BLaER1 (cell line): ENCODE measurements around the gene CYGB.

Source experiments
- H3K27ac ChIP-seq: shearing (Covaris generic); formaldehyde crosslinking; 2 replicates; pipeline ENCODE4 v1.8.1; 2022
- H3K27me3 ChIP-seq: shearing (Covaris generic); formaldehyde crosslinking; 2 replicates; pipeline ENCODE4 v1.8.1; 2022
- H3K36me3 ChIP-seq: shearing (Covaris generic); formaldehyde crosslinking; 2 replicates; pipeline ENCODE4 v1.8.1; 2022
- H3K4me1 ChIP-seq: shearing (Covaris generic); formaldehyde crosslinking; 2 replicates; pipeline ENCODE4 v1.8.1; 2022
- H3K4me2 ChIP-seq: shearing (Covaris generic); formaldehyde crosslinking; 2 replicates; pipeline ENCODE4 v1.8.1; 2022
- H3K4me3 ChIP-seq: shearing (Covaris generic); formaldehyde crosslinking; 2 replicates; pipeline ENCODE4 v1.8.1; 2022
- H3K9ac ChIP-seq: shearing (Covaris generic); formaldehyde crosslinking; 2 replicates; pipeline ENCODE4 v1.8.1; 2022
- H3K9me3 ChIP-seq: shearing (Covaris generic); formaldehyde crosslinking; 2 replicates; pipeline ENCODE4 v1.8.1; 2022
- H4K20me1 ChIP-seq: shearing (Covaris generic); formaldehyde crosslinking; 2 replicates; pipeline ENCODE4 v1.8.1; 2022
- Cebpa-rat ChIP-seq: shearing (Covaris generic); IDR thresholded peaks from 2 replicates; pipeline ENCODE4 v1.8.1; 2022

Gene CYGB

GRCh38 chr17:76491271-76492122 lies 46.0 kb downstream of the CYGB start:
- H3K9me3 ChIP-seq, result no peaks in the 10 kb centered on the region
- H3K4me1 ChIP-seq, result peaks cover 81% of the 10 kb centered on the region
- peaks cover 16% of the 10 kb centered on the region for H3K36me3 ChIP-seq
- H3K27me3 ChIP-seq, result no peaks in the 10 kb centered on the region
- H3K27ac ChIP-seq, result peak overlapping the region; percentile 94
- H3K9ac ChIP-seq, result peak overlapping the region; percentile 80
- H3K4me2 ChIP-seq, result peak overlapping the region; percentile 100
- H3K4me3 ChIP-seq, result peak overlapping the region; percentile 63
- TF ChIP-seq Cebpa-rat, result no peak
- H4K20me1 ChIP-seq, result peaks cover 24% of the 10 kb centered on the region; the same call in 1 of the 2 replicates

GRCh38 chr17:76490112-76490710 lies 47.3 kb downstream of the CYGB start:
- no peaks in the 10 kb centered on the region for H3K27me3 ChIP-seq
- H3K9me3 ChIP-seq, result no peaks in the 10 kb centered on the region
- H3K4me2 ChIP-seq, result peak overlapping the region; percentile 100
- TF ChIP-seq Cebpa-rat, result no peak
- peaks cover 21% of the 10 kb centered on the region for H3K36me3 ChIP-seq
- H4K20me1 ChIP-seq, result peaks cover 11% of the 10 kb centered on the region; the same call in 1 of the 2 replicates
- H3K9ac ChIP-seq, result peak overlapping the region; percentile 80
- H3K4me3 ChIP-seq, result peak overlapping the region; percentile 12; the same call in 1 of the 2 replicates
- H3K27ac ChIP-seq, result peak overlapping the region; percentile 94
- peaks cover 81% of the 10 kb centered on the region for H3K4me1 ChIP-seq

GRCh38 chr17:76487451-76488192 lies 49.9 kb downstream of the CYGB start:
- peaks cover 21% of the 10 kb centered on the region for H3K36me3 ChIP-seq
- 0 out of 2 replicates have a peak, but pooled peaks cover 4% of the 10 kb centered on the region for H4K20me1 ChIP-seq
- H3K27ac ChIP-seq, result no peak overlapping the region
- TF ChIP-seq Cebpa-rat, result no peak
- peaks cover 81% of the 10 kb centered on the region for H3K4me1 ChIP-seq
- H3K27me3 ChIP-seq, result no peaks in the 10 kb centered on the region
- H3K9me3 ChIP-seq, result no peaks in the 10 kb centered on the region
- no peak overlapping the region for H3K4me2 ChIP-seq
- H3K9ac ChIP-seq, result no peak overlapping the region
- no peak overlapping the region for H3K4me3 ChIP-seq

- Histone ChIP-seq H3K27ac (peak overlapping the region; percentile 40), H3K36me3 (peaks cover 21% of the 10 kb centered on the region), H3K9ac (peak overlapping the region; percentile 66; the same call in 1 of the 2 replicates), H3K4me2 (peak overlapping the region; percentile 95), H3K27me3 (no peaks in the 10 kb centered on the region), H4K20me1 (no peaks in the 10 kb centered on the region), H3K4me1 (peaks cover 81% of the 10 kb centered on the region), H3K9me3 (no peaks in the 10 kb centered on the region), H3K4me3 (no peak overlapping the region)
- no peak for TF ChIP-seq Cebpa-rat
These were observed 51.9 kb downstream of the CYGB start for GRCh38 chr17:76485569-76485968.

- peaks cover 21% of the 10 kb centered on the region for H3K36me3 ChIP-seq
- H3K9ac ChIP-seq, result no peak overlapping the region
- no peaks in the 10 kb centered on the region for H3K27me3 ChIP-seq
- peak overlapping the region; percentile 95 for H3K4me2 ChIP-seq
- peak overlapping the region; percentile 40 for H3K27ac ChIP-seq
- no peak for TF ChIP-seq Cebpa-rat
- peaks cover 81% of the 10 kb centered on the region for H3K4me1 ChIP-seq
- no peaks in the 10 kb centered on the region for H3K9me3 ChIP-seq
- H3K4me3 ChIP-seq, result no peak overlapping the region
- no peaks in the 10 kb centered on the region for H4K20me1 ChIP-seq
These were observed 53.2 kb downstream of the CYGB start for GRCh38 chr17:76484228-76484725.

GRCh38 chr17:76481071-76481655 lies 56.3 kb downstream of the CYGB start:
- H3K27me3 ChIP-seq, result no peaks in the 10 kb centered on the region
- no peak for TF ChIP-seq Cebpa-rat
- peak overlapping the region; percentile 80 for H3K9ac ChIP-seq
- no peaks in the 10 kb centered on the region for H3K9me3 ChIP-seq
- peaks cover 99% of the 10 kb centered on the region for H3K4me1 ChIP-seq
- H3K27ac ChIP-seq, result peak overlapping the region; percentile 94
- peaks cover 29% of the 10 kb centered on the region for H3K36me3 ChIP-seq
- H3K4me3 ChIP-seq, result peak overlapping the region; percentile 57
- peak overlapping the region; percentile 95 for H3K4me2 ChIP-seq
- H4K20me1 ChIP-seq, result no peaks in the 10 kb centered on the region

GRCh38 chr17:76480632-76481031 lies 56.9 kb downstream of the CYGB start:
- Histone ChIP-seq H3K27me3 (no peaks in the 10 kb centered on the region), H4K20me1 (no peaks in the 10 kb centered on the region), H3K4me2 (peak overlapping the region; percentile 95), H3K27ac (peak overlapping the region; percentile 94), H3K36me3 (peaks cover 31% of the 10 kb centered on the region), H3K4me1 (peaks cover 94% of the 10 kb centered on the region), H3K9ac (peak overlapping the region; percentile 80), H3K9me3 (no peaks in the 10 kb centered on the region), H3K4me3 (peak overlapping the region; percentile 57)
- no peak for TF ChIP-seq Cebpa-rat

- Histone ChIP-seq H3K4me1 (peaks cover 84% of the 10 kb centered on the region), H3K36me3 (peaks cover 41% of the 10 kb centered on the region), H3K9ac (peak overlapping the region; percentile 57; the same call in 1 of the 2 replicates), H4K20me1 (no peaks in the 10 kb centered on the region), H3K27me3 (no peaks in the 10 kb centered on the region), H3K27ac (peak overlapping the region; percentile 79), H3K9me3 (no peaks in the 10 kb centered on the region), H3K4me2 (peak overlapping the region; percentile 95), H3K4me3 (0 out of 2 replicates have a peak overlapping the region, but pooled peaks have one; percentile 25)
- no peak for TF ChIP-seq Cebpa-rat
These were observed 57.9 kb downstream of the CYGB start for GRCh38 chr17:76479515-76480060.
